ENCODE data around the gene DYNLT2.
A peak's percentile ranks its signal among the peaks of the same experiment; 100 is the strongest.

DYNLT2 gene, protein sequence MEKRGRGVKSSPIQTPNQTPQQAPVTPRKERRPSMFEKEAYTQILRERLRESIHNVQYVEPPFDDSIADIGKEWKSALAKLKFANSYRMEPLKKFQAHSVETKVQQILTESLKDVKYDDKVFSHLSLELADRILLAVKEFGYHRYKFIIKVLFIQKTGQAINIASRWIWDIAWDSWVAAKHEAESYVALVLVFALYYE

DNA sequence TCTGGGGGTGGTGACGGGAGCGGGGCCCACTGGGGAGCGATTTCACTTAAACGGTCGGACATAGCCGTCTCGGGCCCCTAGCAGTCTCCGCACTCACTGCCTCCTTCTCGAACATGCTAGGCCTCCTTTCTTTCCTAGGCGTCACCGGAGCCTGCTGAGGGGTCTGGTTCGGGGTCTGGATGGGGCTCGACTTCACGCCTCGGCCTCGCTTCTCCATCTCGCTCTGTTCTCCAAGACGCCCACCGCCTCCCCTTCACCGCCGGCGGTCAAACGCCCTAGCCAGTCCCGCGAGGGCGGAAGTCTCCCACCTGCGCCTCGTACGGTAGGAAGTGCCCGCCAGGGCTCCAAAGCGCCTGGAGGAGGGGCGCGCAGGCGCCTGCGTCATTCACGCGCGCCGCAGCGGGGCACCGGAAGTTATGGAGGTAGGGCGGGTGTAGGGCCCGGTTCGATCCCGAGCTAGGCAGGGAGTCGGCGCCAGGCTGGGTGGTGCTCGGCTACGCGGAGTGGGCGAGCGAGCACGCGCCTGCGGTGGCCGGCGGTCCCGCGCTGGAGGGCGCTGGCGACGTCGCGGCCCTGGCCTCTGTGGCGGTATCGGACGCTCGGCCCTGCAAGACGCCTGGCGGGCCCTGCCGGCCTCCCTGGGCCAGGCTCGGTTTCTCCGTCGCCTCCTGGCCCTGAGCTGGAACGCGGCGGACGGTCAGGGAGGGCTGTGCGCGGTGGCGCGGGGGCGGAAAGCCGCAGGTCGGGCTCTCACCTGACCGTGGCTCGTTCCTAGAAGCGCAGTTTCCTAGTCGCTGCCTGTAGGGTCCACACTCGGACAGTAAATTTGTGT, at the start of gene DYNLT2, which contains the start of gene ERMARD:
DYNLT2 (minus strand) TSS at position 331 of the 832 bp plus-strand sequence; CDS start at position 217, 114 bp downstream.
ERMARD (plus strand) TSS at position 381 of the 832 bp plus-strand sequence; CDS start at position 417, 36 bp downstream.
- H3K9me3 ChIP-seq (ENCODE audit: control insufficient read depth, insufficient read depth, low read length) = no peaks in the 10 kb centered on the region
- H3K4me1 ChIP-seq (ENCODE audit: control insufficient read depth, insufficient read depth, low read length) = peaks cover 22% of the 10 kb centered on the region
- H3K36me3 ChIP-seq (ENCODE audit: control insufficient read depth, insufficient read depth, low read length) = 0 out of 2 replicates have a peak, but pooled peaks cover under 1% of the 10 kb centered on the region
- peak within 1 kb of the TSS; percentile 94 for H3K4me3 ChIP-seq (ENCODE audit: low read depth, low read length)
- H3K27me3 ChIP-seq (ENCODE audit: control insufficient read depth, insufficient read depth, low read length) = no peaks in the 10 kb centered on the region
- peak within 1 kb of the TSS; percentile 99 for H3K27ac ChIP-seq (ENCODE audit: low read depth, low read length)
- H3K9ac ChIP-seq (ENCODE audit: low read depth, low read length) = peak within 1 kb of the TSS; percentile 96

DNA sequence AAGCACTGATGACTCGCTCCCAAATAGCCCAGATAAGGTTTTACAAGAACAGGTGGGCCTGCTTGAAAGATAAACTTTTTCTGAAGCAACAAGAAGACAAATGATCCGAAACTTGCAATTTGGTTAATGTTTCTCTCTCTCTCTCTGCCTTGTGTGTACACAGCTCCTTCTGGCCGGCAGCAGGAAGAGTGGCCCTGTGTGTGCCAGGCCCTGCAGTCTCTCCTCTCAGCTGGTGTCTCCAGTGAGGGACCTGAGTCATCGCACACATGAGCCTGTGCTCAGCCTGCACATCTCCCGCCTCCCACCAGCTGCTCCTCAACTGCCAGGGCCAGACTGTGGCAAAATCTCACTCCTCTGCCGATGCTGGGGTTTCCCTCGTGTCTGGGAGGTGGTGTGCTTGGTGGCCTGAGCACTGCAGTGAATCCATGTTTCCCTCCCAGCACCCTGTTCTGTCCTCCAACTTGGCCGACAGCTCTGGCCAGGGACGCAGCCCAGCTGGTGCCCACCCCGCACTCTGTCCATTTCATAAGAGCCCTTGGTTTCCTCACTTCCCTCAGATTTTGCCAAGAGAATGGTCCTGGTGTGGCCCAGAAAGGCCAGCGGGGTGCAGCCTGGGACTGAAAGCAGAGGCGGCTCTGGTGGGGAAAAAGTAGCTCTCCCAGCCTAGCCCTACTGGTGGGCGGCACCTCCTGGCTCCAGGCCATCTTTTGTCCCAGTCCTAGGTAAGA, 49.5 kb upstream of the DYNLT2 start:
- Histone ChIP-seq H3K9me3 (ENCODE audit: control insufficient read depth, insufficient read depth, low read length) (no peaks in the 10 kb centered on the region), H3K27ac (ENCODE audit: low read depth, low read length) (peak overlapping the region; percentile 70), H3K9ac (ENCODE audit: low read depth, low read length) (no peak overlapping the region), H3K4me3 (ENCODE audit: low read depth, low read length) (no peak overlapping the region), H3K36me3 (ENCODE audit: control insufficient read depth, insufficient read depth, low read length) (no peaks in the 10 kb centered on the region), H3K27me3 (ENCODE audit: control insufficient read depth, insufficient read depth, low read length) (no peaks in the 10 kb centered on the region; the same call in 1 of the 2 replicates), H3K4me1 (ENCODE audit: control insufficient read depth, insufficient read depth, low read length) (peaks cover 8% of the 10 kb centered on the region)

- H3K9me3 ChIP-seq (ENCODE audit: control insufficient read depth, insufficient read depth, low read length) = no peaks in the 10 kb centered on the region
- peak overlapping the region; percentile 70 for H3K27ac ChIP-seq (ENCODE audit: low read depth, low read length)
- no peaks in the 10 kb centered on the region for H3K36me3 ChIP-seq (ENCODE audit: control insufficient read depth, insufficient read depth, low read length)
- H3K9ac ChIP-seq (ENCODE audit: low read depth, low read length) = no peak overlapping the region
- no peak overlapping the region for H3K4me3 ChIP-seq (ENCODE audit: low read depth, low read length)
- H3K4me1 ChIP-seq (ENCODE audit: control insufficient read depth, insufficient read depth, low read length) = peaks cover 8% of the 10 kb centered on the region
- H3K27me3 ChIP-seq (ENCODE audit: control insufficient read depth, insufficient read depth, low read length) = no peaks in the 10 kb centered on the region; the same call in 1 of the 2 replicates
Observed at GRCh38 chr6:169800116-169800667, 48.8 kb upstream of the DYNLT2 start.

- H3K27ac ChIP-seq (ENCODE audit: low read depth, low read length) = peak overlapping the region; percentile 36
- peaks cover 8% of the 10 kb centered on the region for H3K4me1 ChIP-seq (ENCODE audit: control insufficient read depth, insufficient read depth, low read length)
- H3K9ac ChIP-seq (ENCODE audit: low read depth, low read length) = no peak overlapping the region
- no peaks in the 10 kb centered on the region for H3K36me3 ChIP-seq (ENCODE audit: control insufficient read depth, insufficient read depth, low read length)
- H3K9me3 ChIP-seq (ENCODE audit: control insufficient read depth, insufficient read depth, low read length) = no peaks in the 10 kb centered on the region
- H3K4me3 ChIP-seq (ENCODE audit: low read depth, low read length) = no peak overlapping the region
- H3K27me3 ChIP-seq (ENCODE audit: control insufficient read depth, insufficient read depth, low read length) = no peaks in the 10 kb centered on the region; the same call in 1 of the 2 replicates
Observed at GRCh38 chr6:169799474-169799926, 48.1 kb upstream of the DYNLT2 start.

- Histone ChIP-seq H3K4me3 (ENCODE audit: low read depth, low read length) (no peak overlapping the region), H3K27ac (ENCODE audit: low read depth, low read length) (no peak overlapping the region), H3K36me3 (ENCODE audit: control insufficient read depth, insufficient read depth, low read length) (no peaks in the 10 kb centered on the region), H3K27me3 (ENCODE audit: control insufficient read depth, insufficient read depth, low read length) (no peaks in the 10 kb centered on the region), H3K9me3 (ENCODE audit: control insufficient read depth, insufficient read depth, low read length) (no peaks in the 10 kb centered on the region), H3K9ac (ENCODE audit: low read depth, low read length) (no peak overlapping the region), H3K4me1 (ENCODE audit: control insufficient read depth, insufficient read depth, low read length) (peaks cover 8% of the 10 kb centered on the region)
Observed at GRCh38 chr6:169798764-169799473, 47.5 kb upstream of the DYNLT2 start.

GRCh38 chr6:169795196-169795595, 43.8 kb upstream of the DYNLT2 start:
- Histone ChIP-seq H3K4me1 (ENCODE audit: control insufficient read depth, insufficient read depth, low read length) (no peaks in the 10 kb centered on the region), H3K9ac (ENCODE audit: low read depth, low read length) (no peak overlapping the region), H3K4me3 (ENCODE audit: low read depth, low read length) (no peak overlapping the region), H3K36me3 (ENCODE audit: control insufficient read depth, insufficient read depth, low read length) (no peaks in the 10 kb centered on the region), H3K27me3 (ENCODE audit: control insufficient read depth, insufficient read depth, low read length) (peaks cover 15% of the 10 kb centered on the region), H3K27ac (ENCODE audit: low read depth, low read length) (no peak overlapping the region), H3K9me3 (ENCODE audit: control insufficient read depth, insufficient read depth, low read length) (no peaks in the 10 kb centered on the region)

DNA sequence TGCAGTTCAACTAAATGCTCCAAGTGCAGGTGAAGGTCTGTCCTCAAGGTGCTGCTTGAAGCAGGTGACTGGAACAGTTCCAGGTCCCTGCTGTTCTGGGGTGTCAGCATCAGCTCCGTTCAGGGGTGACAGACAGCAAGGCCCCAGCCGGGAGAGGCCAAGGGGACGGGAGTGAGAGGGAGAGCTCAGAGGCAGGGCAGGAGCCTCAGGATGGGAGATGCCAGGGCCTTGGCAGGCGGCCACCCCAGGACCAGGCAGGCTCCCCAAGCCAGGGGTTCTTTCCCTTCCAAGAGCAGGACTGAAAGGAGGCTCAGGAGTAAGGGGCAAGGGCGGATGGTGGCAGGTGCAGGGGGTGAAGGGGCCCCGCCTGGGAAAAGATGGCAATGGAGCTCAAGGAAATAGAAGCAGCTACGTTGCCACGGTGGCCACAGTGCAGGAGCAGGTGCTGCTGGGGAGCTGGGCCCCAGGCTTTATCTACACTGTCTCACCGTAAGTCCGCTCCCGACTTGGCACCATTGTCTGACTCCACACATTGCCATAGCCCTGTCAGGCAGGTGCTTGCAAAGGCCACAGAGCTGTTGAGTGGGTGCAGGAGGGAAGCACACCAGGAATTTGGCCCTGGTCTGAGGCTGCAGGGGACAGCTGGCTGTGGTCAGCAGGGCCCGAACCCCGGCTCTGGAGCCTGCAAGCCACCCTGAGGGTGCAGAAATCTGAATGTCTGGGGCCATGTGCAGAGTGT, 43.1 kb upstream of the DYNLT2 start:
- H3K27me3 ChIP-seq (ENCODE audit: control insufficient read depth, insufficient read depth, low read length) = peaks cover 15% of the 10 kb centered on the region
- H3K27ac ChIP-seq (ENCODE audit: low read depth, low read length) = no peak overlapping the region
- no peak overlapping the region for H3K4me3 ChIP-seq (ENCODE audit: low read depth, low read length)
- no peaks in the 10 kb centered on the region for H3K36me3 ChIP-seq (ENCODE audit: control insufficient read depth, insufficient read depth, low read length)
- no peaks in the 10 kb centered on the region; the same call in 1 of the 2 replicates for H3K4me1 ChIP-seq (ENCODE audit: control insufficient read depth, insufficient read depth, low read length)
- no peaks in the 10 kb centered on the region for H3K9me3 ChIP-seq (ENCODE audit: control insufficient read depth, insufficient read depth, low read length)
- no peak overlapping the region for H3K9ac ChIP-seq (ENCODE audit: low read depth, low read length)

- Histone ChIP-seq H3K9ac (ENCODE audit: low read depth, low read length) (no peak overlapping the region), H3K4me1 (ENCODE audit: control insufficient read depth, insufficient read depth, low read length) (no peaks in the 10 kb centered on the region; the same call in 1 of the 2 replicates), H3K27me3 (ENCODE audit: control insufficient read depth, insufficient read depth, low read length) (peaks cover 15% of the 10 kb centered on the region), H3K36me3 (ENCODE audit: control insufficient read depth, insufficient read depth, low read length) (no peaks in the 10 kb centered on the region), H3K4me3 (ENCODE audit: low read depth, low read length) (no peak overlapping the region), H3K9me3 (ENCODE audit: control insufficient read depth, insufficient read depth, low read length) (no peaks in the 10 kb centered on the region), H3K27ac (ENCODE audit: low read depth, low read length) (no peak overlapping the region)
Observed at GRCh38 chr6:169793408-169793807, 42.0 kb upstream of the DYNLT2 start.

- Histone ChIP-seq H3K27me3 (ENCODE audit: control insufficient read depth, insufficient read depth, low read length) (peaks cover 15% of the 10 kb centered on the region), H3K9me3 (ENCODE audit: control insufficient read depth, insufficient read depth, low read length) (no peaks in the 10 kb centered on the region), H3K4me3 (ENCODE audit: low read depth, low read length) (no peak overlapping the region), H3K9ac (ENCODE audit: low read depth, low read length) (no peak overlapping the region), H3K27ac (ENCODE audit: low read depth, low read length) (no peak overlapping the region), H3K4me1 (ENCODE audit: control insufficient read depth, insufficient read depth, low read length) (no peaks in the 10 kb centered on the region; the same call in 1 of the 2 replicates), H3K36me3 (ENCODE audit: control insufficient read depth, insufficient read depth, low read length) (no peaks in the 10 kb centered on the region)
Observed at GRCh38 chr6:169792306-169793015, 41.1 kb upstream of the DYNLT2 start.
